HG03520 (cell line): Measurements from ENCODE around the gene ATP1B4.
"Not testable (repeated sequence)": the region's sequence is repeated elsewhere in the genome, so short reads cannot be mapped to it uniquely, and the experiment has no call there.

Experiments
- ATAC-seq: cut with Tn5 transposase; IDR thresholded peaks from one replicate; pipeline ENCODE4 v1.9.1; 2021; ENCODE audit warnings: mild to moderate bottlenecking, moderate library complexity; ENCODE audit not compliant: unreplicated experiment

Gene ATP1B4

GRCh38 chrX:120361764-120362305 is at the start of gene ATP1B4:
TSS of gene ATP1B4 (plus strand) at chrX:120362089. CDS start at chrX:120362169, 80 bp downstream.
- ATAC-seq = no peak

GRCh38 chrX:120315776-120316175 is 46.1 kb upstream of the ATP1B4 start:
- ATAC-seq = no peak

GRCh38 chrX:120316587-120317283 is 45.2 kb upstream of the ATP1B4 start:
- ATAC-seq = no peak

- no peak for ATAC-seq
Measured at GRCh38 chrX:120318411-120318810, 43.5 kb upstream of the ATP1B4 start.

GRCh38 chrX:120321520-120322281 is 40.2 kb upstream of the ATP1B4 start:
- no peak for ATAC-seq

GRCh38 chrX:120331116-120331515 is 30.8 kb upstream of the ATP1B4 start:
- no peak for ATAC-seq

- ATAC-seq = no peak
Measured at GRCh38 chrX:120332394-120332793, 29.5 kb upstream of the ATP1B4 start.

GRCh38 chrX:120334151-120334550 is 27.7 kb upstream of the ATP1B4 start:
- ATAC-seq = no peak

- ATAC-seq = no peak
Measured at GRCh38 chrX:120334603-120335002, 27.3 kb upstream of the ATP1B4 start.

- no peak for ATAC-seq
Measured at GRCh38 chrX:120335289-120335688, 26.6 kb upstream of the ATP1B4 start.

- no peak for ATAC-seq
Measured at GRCh38 chrX:120336899-120337298, 25.0 kb upstream of the ATP1B4 start.

- not testable (repeated sequence) for ATAC-seq
Measured at GRCh38 chrX:120344566-120344965, 17.3 kb upstream of the ATP1B4 start.

- no peak for ATAC-seq
Measured at GRCh38 chrX:120350450-120351138, 11.3 kb upstream of the ATP1B4 start.

GRCh38 chrX:120356084-120356483 is 5.8 kb upstream of the ATP1B4 start:
- no peak for ATAC-seq

GRCh38 chrX:120357186-120357585 is 4.7 kb upstream of the ATP1B4 start:
- ATAC-seq = no peak

- ATAC-seq = no peak
Measured at GRCh38 chrX:120358737-120359456, 3.0 kb upstream of the ATP1B4 start.

- ATAC-seq = peak; percentile 67
Measured at GRCh38 chrX:120365320-120365719, 3.4 kb downstream of the ATP1B4 start.

GRCh38 chrX:120365968-120366367 is 4.1 kb downstream of the ATP1B4 start:
- ATAC-seq = no peak

- ATAC-seq = no peak
Measured at GRCh38 chrX:120366794-120367193, 4.9 kb downstream of the ATP1B4 start.

GRCh38 chrX:120367402-120368109 is 5.7 kb downstream of the ATP1B4 start:
- ATAC-seq = no peak
